Skeletal muscle cell (primary cell): ENCODE data around the gene ALOX12B.
"Not testable (repeated sequence)": the region's sequence is repeated elsewhere in the genome, so short reads cannot be mapped to it uniquely, and the experiment has no call there.

Experiments
- DNase-seq: peaks from one replicate; pipeline ENCODE4 v3.0.0-alpha.2; 2010; ENCODE audit warnings: low read depth
- H3K4me3 ChIP-seq: 2 replicates; pipeline ENCODE4 v1.5.1; 2011; ENCODE audit warnings: low read depth, mild to moderate bottlenecking, control low read depth, low read length, moderate library complexity

Gene ALOX12B

GRCh38 chr17:8091033-8091687 is 3.6 kb upstream of the ALOX12B start:
- no peak overlapping the region for H3K4me3 ChIP-seq
- DNase-seq, result no peak

DNA sequence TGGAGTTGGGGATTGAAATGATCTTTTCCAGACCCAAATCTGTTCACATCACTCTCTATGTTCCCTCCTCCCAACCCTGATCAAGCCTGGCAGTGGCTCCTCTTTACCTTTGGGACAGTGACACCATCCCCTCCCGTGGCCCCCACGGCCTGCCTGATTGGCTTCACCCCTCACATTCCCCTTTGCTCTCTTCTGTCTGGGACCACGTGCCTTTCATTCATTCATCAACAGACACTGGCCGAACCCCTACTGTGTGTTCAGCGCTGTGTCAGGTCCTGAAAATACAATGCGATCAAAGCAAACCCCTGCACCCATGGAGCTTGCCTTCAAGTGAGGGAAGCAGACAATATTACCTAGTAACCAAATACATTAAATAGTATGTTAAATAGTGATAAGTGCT is 2.2 kb upstream of the ALOX12B start:
- no peak overlapping the region for H3K4me3 ChIP-seq
- no peak for DNase-seq

GRCh38 chr17:8087952-8088230 is 375 bp upstream of the ALOX12B start:
- H3K4me3 ChIP-seq, result no peak overlapping the region
- no peak for DNase-seq

DNA sequence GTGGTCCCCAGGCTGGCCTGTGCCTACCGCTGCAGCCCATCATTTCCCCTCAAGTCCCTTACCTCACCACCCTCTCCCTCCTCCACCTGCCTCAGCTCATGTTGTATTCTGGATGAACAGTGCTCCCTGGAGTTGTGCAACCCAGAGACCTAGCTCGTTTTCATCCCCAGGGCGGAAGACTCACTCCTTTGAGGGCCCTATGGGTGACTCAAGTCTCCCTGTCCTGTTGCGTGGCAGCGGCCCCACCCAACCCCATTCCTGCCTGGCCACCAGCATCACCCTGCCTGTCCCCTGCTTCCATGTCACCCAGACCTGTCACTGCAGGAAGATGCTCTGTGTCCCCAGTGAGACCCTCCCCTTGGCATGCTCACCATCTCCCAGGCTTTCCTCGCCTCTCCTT is 3.3 kb downstream of the ALOX12B start:
- no peak for DNase-seq
- no peak overlapping the region for H3K4me3 ChIP-seq

DNA sequence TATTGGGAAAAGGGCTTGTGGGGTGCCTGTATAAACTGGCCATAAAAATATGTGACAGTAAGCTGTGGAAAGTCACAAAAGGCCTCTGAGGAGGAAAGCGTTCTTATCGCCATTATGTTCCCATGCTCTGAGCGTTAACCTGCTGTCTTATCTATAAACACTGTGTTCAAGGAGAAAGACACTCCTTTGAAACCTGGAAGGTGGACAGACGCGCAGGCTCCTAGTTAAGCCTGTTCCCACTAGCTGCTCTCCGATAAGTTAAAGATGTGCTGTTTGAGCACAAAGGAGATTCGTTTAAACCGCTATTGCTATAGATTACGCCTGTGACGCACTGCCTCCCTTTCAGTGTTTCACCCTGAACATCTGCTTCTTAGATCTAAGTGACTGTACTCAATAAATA is 5.2 kb downstream of the ALOX12B start:
- H3K4me3 ChIP-seq, result no peak overlapping the region
- no peak for DNase-seq

GRCh38 chr17:8081876-8082275 is 5.6 kb downstream of the ALOX12B start:
- H3K4me3 ChIP-seq, result no peak overlapping the region
- DNase-seq, result no peak

GRCh38 chr17:8080799-8081219 is 6.7 kb downstream of the ALOX12B start:
- no peak for DNase-seq
- no peak overlapping the region for H3K4me3 ChIP-seq

DNA sequence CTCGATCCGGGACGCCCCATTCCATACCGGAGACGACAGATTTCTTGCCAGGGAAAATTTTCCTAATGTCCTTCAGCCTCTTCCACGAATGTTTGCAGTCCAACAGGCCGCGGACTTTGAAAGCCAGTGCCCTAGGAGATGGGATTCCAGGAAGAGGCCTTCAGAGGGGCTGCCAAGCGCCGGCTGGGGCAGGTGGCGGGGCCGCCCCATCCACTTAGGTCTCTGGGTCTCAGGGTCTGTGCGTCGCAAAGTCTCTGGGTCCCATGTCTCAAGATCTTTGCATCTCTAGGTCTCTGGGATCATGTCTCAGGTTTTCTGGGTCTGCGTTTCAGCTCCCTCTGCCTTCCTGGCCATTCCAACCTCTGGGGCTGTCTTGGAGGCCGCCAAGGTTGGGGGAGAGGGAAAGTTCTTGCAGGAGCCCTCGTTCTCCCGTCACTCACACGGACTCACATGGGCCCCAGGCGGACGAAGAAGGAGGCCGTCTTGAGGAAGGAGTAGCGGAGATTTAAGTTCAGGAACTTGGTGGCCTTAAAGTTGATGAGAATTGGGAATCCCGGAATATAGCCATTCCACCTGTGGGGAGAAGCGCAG is 7.2 kb downstream of the ALOX12B start:
- peak overlapping the region; percentile 48 for H3K4me3 ChIP-seq
- no peak for DNase-seq

- no peak for DNase-seq
- H3K4me3 ChIP-seq, result peak overlapping the region; percentile 48
Observed at GRCh38 chr17:8079291-8080207, 8.0 kb downstream of the ALOX12B start.

GRCh38 chr17:8077939-8078338 is 9.6 kb downstream of the ALOX12B start:
- not testable (repeated sequence) for H3K4me3 ChIP-seq, DNase-seq

- no peak for DNase-seq
- H3K4me3 ChIP-seq, result no peak overlapping the region
Observed at GRCh38 chr17:8076502-8077266, 10.8 kb downstream of the ALOX12B start.

- DNase-seq, result no peak
Observed at GRCh38 chr17:8075574-8076342, 11.8 kb downstream of the ALOX12B start.

GRCh38 chr17:8075081-8075480 is 12.4 kb downstream of the ALOX12B start:
- no peak overlapping the region for H3K4me3 ChIP-seq
- DNase-seq, result no peak

More at GRCh38 chr17:8075574-8076342, 11.8 kb downstream of the ALOX12B start:
- H3K4me3 ChIP-seq, result no peak overlapping the region

- no peak overlapping the region for H3K4me3 ChIP-seq
- no peak for DNase-seq
Observed at GRCh38 chr17:8074554-8074953, 13.0 kb downstream of the ALOX12B start.

- no peak overlapping the region for H3K4me3 ChIP-seq
Observed at GRCh38 chr17:8073627-8074484, 13.7 kb downstream of the ALOX12B start.

DNA sequence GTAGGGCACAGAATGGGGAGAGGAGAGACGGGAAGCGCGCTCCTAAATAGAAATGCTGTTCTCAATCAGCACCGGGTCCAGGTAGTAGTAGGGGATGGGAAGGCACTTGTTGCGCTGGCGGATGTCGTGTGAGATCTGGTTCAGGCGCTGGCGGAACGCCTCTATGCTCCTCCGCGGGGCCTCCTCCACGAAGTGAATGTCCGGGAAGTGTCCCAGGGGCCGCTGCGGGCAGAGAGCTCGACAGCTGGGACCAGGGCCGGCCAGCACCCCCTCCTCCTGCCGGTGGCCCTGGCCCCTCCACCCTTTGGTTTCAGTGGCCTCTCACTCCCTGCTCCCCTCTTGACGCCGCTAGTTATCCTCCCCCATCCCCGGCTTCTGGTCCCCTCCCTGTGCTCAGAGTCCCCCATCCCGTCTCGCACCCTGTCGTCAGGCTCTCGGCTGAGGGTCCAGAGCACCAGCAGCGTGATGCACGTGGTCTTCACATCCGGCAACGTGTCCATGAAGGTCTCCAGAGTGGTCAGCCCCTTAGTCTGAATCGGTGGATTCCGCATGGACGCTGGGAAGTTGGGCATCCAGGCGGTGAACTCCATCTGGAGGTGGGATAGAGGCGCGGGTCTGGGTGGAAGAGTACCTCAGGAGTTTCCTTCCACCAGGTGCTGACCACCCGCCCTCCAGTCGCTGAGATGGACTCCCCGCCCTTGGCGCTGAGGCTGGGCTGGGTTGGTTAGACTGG is 14.6 kb downstream of the ALOX12B start:
- DNase-seq, result no peak
- H3K4me3 ChIP-seq, result no peak overlapping the region

More at GRCh38 chr17:8073627-8074484, 13.7 kb downstream of the ALOX12B start:
- no peak for DNase-seq

GRCh38 chr17:8072341-8072728 is 15.2 kb downstream of the ALOX12B start:
- H3K4me3 ChIP-seq, result no peak overlapping the region
- no peak for DNase-seq

DNA sequence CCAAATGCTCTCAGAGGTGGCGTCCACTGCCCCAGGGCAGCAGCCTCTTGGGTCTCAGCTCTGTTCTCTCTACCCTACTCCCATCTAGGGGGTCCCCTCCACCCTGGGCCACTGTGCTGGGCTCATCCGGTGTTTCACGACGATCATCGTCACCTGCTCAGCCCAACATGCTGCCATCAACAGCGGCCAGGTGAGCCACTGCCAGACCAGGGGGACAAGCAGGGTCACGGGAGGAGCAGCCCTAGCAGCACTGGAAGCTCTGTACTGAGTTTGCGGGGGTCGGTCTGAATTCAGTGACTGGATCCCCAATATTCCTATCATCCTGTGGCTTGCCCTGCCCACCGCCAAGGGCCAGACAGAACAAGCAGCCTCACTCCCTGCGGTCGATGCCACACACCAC is 16.0 kb downstream of the ALOX12B start:
- H3K4me3 ChIP-seq, result no peak overlapping the region

More for the DNA sequence above, 16.0 kb downstream of the ALOX12B start:
- DNase-seq, result no peak
